GM19324 (cell line): ENCODE measurements around the gene FHL3.
"Not testable (repeated sequence)": the region's sequence is repeated elsewhere in the genome, so short reads cannot be mapped to it uniquely, and the experiment has no call there.

Experiments used
- ATAC-seq: cut with Tn5 transposase; IDR thresholded peaks from one replicate; pipeline ENCODE4 v1.9.1; 2021; ENCODE audit warnings: mild to moderate bottlenecking, moderate library complexity; ENCODE audit not compliant: unreplicated experiment, low FRiP score

FHL3 gene

DNA sequence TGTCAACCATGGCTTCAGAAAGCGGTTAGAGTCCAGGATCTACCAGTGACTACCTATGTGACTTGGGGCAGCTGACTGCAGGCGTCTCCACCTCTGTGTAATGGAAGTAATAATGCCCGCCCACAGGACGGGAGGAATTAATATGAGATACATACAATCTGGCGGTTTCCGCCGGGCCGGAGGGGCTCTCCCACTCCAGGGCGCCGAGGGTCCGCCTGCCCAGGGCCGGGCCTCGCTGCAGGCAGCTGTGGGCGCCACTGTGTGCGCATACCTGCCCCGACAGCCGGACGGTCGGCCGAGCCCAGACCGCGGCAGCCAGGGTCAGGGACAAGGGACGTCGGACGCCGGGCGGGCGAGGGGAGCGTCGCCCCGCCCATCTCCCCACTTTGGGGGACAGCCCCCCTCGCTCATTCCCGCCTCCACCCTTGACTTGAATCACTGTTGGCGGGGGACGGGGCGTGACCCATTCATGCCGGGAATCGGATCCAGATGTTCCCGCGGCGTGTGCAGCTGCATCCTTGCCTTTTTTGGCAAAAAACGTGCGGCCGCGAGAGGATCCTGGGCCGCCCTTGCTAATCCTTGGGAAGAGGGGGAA lies 9.5 kb downstream of the FHL3 start:
- no peak for ATAC-seq

DNA sequence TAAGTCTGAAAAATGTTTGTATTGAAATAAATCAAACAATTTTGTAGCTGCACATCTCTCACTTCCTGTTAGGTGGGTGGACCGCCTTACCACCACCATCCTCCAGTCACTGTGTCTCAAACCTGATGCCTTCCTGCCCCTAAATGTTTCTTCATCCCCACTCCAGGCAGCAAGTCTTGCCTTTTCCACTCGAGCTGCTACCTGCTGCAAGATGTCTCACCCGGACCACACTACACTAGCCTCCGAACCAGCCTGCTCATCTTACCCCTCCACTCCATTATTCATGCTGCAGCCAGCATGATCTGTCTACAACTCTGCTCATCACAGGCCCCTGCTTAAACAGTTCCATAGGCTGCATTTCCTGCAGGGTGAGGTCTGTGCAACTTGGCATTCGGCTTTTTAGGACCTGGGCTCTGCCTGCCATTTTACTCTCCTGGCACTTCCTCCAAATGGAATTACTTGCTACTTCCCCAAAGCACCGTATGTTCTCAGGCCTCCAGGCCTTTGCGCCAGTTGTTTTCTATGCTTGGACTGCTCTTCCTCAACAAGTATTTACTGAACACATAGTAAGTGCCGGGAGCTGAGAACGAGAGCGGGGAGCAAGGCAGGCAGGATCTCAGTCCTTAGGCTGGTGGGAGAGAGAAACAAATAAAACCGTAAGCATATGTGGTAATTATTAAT lies 10.3 kb downstream of the FHL3 start:
- no peak for ATAC-seq

DNA sequence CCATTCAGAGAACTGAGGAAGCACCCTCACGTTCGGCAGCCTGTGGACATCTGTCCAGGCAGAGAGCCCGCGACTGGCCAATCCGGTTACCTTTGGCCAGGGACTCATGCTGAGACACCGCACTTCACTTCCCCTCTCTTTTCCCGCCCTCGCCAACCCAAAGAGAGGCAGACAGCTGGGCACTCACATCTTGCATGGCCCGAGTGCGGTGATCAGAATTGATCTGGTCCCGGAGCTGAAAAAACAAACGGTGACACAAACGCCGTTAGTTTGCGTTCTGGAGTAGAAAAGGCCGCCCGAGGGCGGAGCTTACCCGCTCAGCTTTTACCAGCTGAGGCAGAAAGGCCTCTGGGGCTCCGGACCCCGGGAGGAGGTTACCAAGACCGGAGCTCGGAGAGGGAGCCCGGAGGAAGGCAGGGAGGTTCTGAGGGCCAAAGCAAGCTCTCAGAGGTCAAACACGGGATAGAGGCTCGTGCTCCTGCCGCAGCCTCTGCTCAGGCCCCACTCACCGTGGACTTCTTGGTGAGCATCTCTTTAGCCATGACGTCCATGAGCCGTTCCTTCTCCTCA lies 15.9 kb downstream of the FHL3 start:
- peak; percentile 30 for ATAC-seq

DNA sequence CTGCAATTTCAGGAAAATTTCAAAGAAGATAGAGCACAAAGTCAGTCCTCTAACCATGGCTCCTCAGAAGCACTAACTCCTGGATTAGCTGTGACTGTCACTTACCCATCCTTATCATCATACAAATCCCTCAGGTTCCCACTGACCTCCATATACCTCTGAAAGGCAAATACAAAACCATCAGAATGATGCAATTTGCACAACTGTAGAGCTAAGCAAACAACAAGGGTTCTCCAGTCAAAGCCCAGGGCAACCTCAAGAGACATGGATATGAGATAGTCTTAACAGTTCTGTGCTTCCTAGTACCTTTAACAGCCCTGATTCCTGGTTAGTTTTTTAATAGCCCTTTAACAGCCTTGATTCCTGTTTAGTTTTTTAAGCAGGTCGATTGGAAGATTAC lies 17.6 kb downstream of the FHL3 start:
- no peak for ATAC-seq

DNA sequence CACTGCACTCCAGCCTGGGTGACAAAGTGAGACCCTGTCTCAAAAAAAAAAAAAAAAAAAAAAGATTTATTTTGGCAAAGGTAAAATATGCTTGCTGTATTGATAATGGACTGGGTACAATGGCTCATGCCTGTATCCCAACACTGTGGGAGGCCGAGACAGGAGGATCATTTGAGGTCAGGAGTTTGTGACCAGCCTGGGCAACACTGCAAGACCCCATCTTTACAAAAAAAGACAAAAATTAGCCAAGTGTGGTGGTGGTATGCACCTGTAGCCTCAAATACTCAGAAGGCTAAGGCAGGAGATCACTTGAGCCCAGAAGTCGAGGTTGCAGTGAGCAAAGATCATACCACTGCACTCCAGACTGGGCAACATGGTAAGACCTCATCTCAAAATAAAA lies 21.8 kb downstream of the FHL3 start:
- no peak for ATAC-seq

DNA sequence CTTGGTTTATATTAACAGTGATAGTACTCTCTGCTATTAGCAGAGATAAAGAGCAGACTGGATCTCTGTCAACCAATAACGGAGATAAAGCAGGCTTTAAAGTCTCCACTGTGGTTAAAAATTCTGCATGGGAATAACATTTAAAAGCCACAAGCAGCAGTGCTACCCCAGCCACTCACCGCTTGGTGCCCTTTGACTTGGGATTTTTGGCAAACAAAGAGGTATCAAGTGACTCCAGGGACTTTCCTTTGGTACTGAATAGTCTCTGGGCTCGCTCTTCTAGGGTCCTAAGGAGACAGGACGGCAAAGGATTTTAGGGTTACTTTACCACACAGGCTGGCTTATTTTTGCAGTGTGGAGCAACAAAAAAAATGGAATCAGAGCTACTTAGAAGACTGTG lies 26.8 kb downstream of the FHL3 start:
- ATAC-seq: no peak

DNA sequence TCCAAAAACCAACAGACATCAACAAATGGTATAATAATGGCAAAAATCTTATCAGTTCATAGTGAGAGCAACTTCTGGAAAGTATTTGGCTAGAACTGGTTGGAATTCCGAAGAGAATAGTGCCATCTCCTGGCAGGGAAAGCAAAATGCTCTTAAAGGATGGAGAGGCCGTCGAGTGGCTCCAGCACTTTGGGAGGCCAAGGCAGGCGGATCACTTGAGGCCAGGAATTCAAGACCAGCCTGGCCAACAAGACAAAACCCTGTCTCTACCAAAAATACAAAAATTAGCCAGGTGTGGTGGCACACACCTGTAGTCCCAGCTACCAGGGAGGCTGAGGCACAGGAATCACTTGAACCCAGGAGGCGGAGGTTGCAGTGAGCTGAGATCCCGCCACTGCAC lies 30.2 kb downstream of the FHL3 start:
- not testable (repeated sequence) for ATAC-seq

DNA sequence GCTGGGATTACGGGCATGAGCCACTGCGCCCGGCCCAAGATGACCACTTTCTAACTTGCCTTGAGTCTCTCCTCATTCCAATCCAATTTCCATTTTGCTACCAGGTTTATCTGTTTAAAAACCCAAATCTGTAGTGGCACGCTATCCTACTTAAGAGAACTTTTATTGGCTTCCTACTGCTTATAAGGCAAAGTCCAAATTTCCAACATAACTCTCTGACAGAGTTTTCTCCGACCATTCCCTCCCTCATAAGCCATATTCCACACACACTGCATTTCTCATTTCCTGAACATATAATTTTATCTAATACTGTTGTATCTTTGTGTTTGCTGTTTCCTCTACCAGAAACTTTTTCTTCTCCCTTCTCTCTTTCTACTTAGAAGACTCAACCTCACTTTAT lies 30.7 kb downstream of the FHL3 start:
- no peak for ATAC-seq

DNA sequence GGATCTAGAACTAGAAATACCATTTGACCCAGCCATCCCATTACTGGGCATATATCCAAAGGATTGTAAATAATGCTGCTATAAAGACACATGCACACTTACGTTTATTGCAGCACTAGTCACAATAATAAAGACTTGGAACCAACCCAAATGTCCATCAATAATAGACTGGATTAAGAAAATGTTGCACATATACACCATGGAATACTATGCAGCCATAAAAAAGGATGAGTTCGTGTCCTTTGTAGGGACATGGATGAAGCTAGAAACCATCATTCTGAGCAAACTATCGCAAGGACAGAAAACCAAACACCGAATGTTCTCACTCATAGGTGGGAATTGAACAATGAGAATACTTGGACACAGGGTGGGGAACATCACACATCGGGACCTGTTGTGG lies 31.6 kb downstream of the FHL3 start:
- not testable (repeated sequence) for ATAC-seq

DNA sequence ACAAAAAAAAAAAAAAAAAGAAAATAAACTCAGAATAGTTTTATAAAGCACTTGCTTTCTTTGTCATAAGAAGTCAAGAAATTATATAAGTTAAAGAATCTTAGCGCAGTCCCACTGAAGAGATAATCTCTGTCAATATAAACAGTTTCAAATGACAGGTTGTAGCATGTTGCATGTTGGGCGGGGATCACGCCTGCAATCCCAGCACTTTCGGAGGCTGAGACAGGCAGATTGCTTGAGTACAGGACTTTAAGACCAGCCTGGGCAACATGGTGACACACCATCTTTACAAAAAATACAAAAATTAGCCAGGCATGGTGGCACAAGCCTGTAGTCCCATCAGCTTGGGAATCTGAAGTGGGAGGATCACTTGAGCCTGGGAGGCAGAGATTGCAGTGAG lies 40.0 kb downstream of the FHL3 start:
- ATAC-seq: no peak

DNA sequence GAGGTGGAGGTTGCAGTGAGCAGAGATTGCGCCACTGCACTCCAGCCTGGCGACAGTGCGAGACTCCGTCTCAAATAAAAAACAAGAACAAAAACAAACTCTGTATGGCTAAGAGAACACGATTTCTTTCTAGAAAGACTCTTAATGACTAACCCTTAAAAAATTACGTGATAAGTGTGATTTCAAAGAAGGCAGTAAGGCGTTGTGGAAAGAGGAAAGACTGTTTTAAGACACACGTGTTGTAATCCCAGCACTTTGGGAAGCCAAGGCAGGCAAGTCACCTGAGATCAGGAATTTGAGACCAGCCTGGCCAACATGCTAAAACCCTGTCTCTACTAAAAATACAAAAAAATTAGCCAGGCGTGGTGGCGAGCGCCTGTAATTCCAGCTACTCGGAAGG lies 41.2 kb downstream of the FHL3 start:
- not testable (repeated sequence) for ATAC-seq

DNA sequence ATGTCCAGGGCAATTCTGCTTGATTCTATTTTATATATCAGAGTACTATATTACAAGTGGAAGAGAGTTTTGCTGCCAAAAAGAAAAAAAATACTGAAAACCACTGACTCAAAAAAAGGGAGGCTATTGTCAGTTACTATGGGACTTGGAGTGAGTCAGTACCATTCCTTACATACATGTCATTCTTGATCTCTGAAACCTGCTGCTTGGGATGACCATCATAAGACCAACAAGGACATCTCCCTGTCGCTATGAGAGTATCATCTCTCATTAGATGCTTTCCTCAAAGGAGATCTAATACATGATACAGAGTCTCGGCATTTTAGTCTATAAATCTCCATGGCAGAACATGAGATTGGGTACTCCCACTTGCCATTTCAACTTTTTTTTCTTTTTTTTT lies 46.6 kb downstream of the FHL3 start:
- ATAC-seq: no peak

DNA sequence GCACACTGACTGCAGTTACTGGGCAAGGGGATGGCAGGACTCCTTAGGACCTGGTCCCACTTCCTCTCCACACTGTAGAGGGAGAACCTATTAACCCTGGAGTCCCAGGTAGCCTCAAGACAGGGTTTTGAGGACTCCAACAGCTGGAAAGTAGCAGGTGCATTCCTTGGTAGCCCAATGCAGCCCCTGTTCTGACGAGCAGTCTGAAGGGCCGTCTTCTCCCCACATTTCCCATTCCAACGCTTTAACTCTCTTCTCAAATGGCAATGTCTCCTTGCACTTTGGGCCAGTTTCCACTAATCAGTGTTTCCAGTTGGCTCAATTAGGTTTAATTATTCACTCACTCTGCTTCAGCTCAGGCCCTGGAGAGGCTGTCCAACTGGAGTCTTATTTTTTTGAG lies 49.6 kb downstream of the FHL3 start:
- ATAC-seq: no peak

DNA sequence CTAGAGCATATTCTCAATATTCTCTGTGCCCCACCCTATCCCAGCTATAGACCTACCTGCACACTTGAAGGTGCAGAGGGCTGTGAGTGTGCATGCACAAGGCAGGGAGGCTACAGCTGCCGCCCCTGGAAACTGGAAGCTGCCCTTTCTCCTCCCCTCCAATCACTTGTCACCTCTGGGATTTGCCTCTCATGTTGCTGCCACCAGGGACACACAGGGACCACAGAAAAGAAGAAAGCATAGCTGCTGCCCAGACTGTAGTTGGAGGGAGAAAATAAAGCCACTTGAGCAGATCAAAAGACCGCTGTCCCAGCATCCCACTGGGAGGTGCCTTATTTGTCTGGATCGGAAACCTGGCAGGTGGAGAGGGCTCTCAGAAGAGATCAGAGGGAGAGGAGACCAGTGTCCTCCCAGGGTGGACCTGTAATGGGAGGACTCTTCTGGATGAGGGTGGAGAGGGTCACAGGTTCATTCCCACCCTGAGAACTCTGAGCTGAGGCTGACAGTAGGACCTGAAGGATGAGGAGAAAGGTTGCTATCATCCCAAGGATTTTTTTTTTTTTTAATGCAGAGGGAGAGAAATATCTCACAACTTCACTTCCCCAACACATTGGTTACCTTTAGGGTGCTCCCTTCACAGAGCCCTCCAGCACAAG lies 50.9 kb downstream of the FHL3 start:
- ATAC-seq: no peak

DNA sequence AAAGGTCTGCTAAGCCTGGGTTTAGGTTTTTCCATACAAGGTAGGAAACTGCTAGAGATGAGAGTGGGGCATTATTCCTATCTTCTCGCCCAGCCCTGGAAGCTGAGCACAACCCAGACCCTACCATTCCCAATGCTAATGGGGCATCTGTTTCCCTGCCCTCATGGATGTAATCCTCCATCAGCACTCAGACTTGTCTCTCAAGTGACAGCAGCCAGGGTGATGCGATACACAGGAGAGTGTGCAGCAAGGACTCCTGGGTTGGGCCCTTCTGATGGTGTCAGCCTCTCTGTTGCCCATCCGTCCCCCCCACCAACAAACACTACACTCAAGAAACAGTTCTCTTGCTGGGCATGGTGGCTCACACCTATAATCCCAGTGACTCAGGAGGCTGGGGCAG lies 52.6 kb downstream of the FHL3 start:
- no peak for ATAC-seq

DNA sequence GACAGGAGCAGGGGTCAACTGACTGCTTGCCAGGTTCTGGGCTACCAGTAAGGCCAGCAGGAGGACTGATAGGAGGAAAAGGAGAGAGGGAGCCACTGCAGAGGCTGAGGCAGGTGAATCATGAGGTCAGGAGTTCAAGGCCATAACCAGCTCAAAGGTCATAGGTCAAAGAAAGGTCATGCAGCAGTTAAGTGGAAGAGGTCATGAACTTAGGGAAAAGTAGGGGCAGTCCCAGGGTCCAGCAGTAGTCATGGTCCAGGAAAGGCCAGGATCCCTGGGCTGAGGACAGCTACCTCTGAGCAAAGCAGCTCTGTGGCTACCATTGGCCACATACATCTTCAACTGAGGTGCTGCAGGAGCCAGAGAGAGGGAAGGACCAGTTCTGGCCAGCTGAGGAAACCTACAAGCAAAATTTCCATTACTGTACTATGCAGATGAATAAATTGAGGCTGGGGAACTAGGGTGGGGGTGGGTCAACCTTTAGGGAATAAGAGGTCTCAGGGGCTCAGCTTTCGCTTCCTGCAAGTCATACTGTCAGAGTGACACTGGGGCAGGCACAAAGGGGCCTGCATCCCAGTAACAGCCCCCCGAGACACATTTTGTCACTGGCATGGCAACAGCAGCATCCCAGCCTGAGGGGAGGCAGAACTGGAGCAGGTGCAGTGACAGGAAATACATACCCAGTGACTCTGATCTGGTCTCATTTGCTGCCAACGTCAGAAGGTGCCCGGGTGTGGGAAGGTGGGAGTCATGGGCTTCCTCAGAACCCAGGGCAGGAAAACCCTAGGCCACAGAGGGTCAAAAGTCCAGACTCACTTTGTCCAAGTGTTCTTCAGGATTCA lies 53.3 kb downstream of the FHL3 start:
- ATAC-seq: no peak

DNA sequence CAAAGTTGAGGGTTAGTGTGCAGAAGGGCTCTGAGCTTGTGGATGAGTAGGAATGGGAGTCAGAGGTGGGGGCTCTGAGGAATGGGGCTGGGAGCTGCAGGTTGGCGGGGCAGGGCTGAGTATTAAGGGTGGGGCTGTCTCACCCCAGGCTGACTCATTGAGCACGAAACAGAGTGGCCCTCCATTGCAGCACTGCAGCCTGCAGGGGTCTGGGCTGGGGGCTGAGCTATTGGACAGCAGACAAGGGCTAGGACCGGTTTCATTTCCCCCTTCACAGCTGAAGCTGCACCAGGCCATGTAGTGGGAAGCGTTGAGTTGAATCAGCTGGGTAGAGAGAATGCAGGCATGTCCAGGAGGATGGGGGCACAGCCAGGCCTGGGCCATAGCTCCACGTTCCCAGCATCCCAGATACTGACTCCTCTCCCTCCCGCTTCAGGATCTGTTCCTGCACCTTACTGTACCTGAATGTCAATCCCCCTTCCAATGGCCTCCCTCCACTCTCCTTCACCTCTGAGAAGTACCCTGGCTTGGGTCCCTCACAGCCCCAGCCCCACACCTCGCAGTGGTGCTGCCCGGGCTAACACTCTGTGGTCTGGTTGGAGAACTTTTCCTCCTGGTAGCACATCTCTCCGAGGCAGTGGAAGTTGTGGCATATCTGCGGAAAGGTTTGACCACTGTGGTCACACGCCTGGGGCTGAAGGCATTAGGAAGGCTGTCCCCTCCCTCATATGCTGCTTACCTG lies 54.1 kb downstream of the FHL3 start:
- ATAC-seq: no peak

DNA sequence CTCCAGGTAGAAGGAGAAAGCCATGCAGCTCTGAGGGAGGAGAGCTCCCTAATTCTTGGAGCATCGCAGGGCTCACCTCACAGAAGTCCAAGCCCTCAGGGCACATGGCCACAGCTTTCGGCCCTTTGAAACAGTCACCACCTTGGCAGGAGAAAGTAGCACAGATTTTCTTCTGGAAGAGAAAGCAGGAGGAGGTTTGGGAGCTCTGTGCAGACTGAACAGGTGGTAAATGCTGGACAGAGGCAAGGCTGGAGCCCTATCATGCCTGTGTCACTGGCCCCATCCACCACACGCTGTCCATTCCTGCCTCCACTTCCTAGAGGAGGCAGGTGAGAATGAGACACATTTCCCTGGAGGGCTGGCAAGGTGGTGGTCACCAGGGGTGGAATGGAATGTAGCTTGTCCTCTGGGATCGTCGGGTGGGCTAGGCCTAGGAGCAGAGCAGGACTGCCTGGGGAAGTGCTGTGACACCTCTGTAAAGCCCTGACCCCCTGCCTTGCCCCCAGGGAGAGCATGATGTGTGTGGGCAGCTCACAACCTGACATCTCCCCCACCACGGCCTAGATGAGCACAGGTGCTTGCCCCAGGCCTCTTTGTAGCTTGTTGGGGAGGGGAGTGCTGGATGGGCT lies 55.7 kb downstream of the FHL3 start:
- no peak for ATAC-seq

DNA sequence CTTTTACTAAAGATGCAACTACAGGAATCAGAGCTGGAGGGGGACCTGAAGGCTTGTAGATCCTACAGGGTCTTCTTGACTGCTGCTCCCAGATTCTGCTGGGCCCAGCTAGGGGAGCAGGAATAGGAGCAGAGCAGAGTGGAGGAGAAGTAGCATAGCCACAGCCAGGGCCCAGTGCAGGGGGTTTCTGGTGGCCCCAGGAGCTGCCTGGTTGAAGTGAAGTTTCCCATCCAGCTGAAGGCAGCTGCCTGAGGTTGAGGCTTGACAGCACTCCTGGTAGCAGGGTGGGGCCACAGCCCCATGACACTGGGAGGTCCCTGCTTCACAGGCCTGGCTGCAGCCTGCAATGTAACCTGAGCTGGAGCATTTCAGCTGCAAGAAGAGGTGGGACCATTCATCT lies 56.5 kb downstream of the FHL3 start:
- no peak for ATAC-seq

DNA sequence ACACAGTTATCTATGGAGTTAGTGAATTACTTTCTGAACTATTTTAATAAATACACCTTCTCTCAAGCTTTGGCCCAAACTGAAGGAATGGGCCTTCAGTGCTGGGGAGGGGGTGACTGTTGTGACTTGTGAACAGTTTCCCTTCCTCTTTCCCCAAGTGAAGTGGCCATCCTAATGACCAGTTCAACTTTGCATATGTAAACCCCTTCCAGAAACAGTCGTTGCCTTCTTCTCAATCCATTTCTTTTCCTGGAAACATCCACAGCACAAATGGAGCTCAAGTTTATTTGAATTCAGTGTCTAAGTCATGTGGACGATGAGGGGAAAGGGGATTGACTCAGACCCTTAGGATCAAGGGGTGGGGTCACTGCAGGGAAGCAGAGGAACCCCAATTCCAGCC lies 57.1 kb downstream of the FHL3 start:
- ATAC-seq: no peak
